Measurements from ENCODE around the gene CLEC16A. TPM values are rescaled to one million over a fixed set of nuclear protein-coding genes. Genes with fewer than 3 reads are reported as not detected.

CLEC16A gene
- polyA plus RNA-seq, 3 donors: 3.4 to 12.0 (median 5.8) TPM

GRCh38 chr16:11004351-11004750, 60.0 kb downstream of the CLEC16A start:
- H3K36me3 ChIP-seq (replicated peaks in 1 of 2; ENCODE audit: control insufficient read depth in 1 of 2, insufficient read depth in 2 of 2, low read length in 2 of 2): peaks cover 33 to 93% of the 10 kb centered on the region in 2 donors
- H3K27ac Mint-ChIP-seq: no peak overlapping the region
- intact Hi-C loops (cut with micrococcal nuclease): no loop called here
- H3K27me3 ChIP-seq (ENCODE audit: control insufficient read depth in 2 of 2, insufficient read depth in 2 of 2, low read length in 2 of 2): no peaks in the 10 kb centered on the region
- no peak overlapping the region for H3K27ac ChIP-seq (ENCODE audit: low read depth in 1 of 2, low read length in 2 of 2)
- no peaks in the 10 kb centered on the region for H3K4me1 ChIP-seq (ENCODE audit: control insufficient read depth in 1 of 2, insufficient read depth in 2 of 2, low read length in 2 of 2)
- no peaks in the 10 kb centered on the region for H3K9me3 Mint-ChIP-seq
- no peak overlapping the region for H3K4me3 Mint-ChIP-seq
- peaks cover 0 to 2% (median 0%) of the 10 kb centered on the region in 3 donors for H3K27me3 Mint-ChIP-seq (ENCODE audit: low read depth in 3 of 3)
- H3K9ac ChIP-seq (ENCODE audit: insufficient read depth, low read length, poor library complexity, severe bottlenecking): no peak overlapping the region
- H3K79me2 ChIP-seq (ENCODE audit: insufficient read depth, low read length): no peaks in the 10 kb centered on the region
- H3K4me1 Mint-ChIP-seq: no peaks in the 10 kb centered on the region
- no peaks in the 10 kb centered on the region for H4K20me1 ChIP-seq (ENCODE audit: insufficient read depth, low read length)
- no peak for TF ChIP-seq CTCF (IDR thresholded peaks at IDR 0.05)
- H3K4me3 ChIP-seq (replicated peaks in 1 of 3; ENCODE audit: low read depth in 2 of 3, low read length in 3 of 3): no peak overlapping the region
- no peaks in the 10 kb centered on the region for H3K9me3 ChIP-seq (replicated peaks in 1 of 2; ENCODE audit: control insufficient read depth in 1 of 2, insufficient read depth in 1 of 2, low read length in 2 of 2)
- WGBS (ENCODE audit: insufficient coverage): 100% methylated on average over 2 of the region's 4 CpGs
- no peak for DNase-seq
- no peak overlapping the region for H2AFZ ChIP-seq (ENCODE audit: insufficient read depth, low read depth, low read length, poor library complexity, severe bottlenecking)
- H3K4me2 ChIP-seq (replicated peaks; ENCODE audit: extremely low read depth, low read length, poor library complexity, severe bottlenecking): no peak overlapping the region
- H3K36me3 Mint-ChIP-seq: peaks cover 75 to 76% of the 10 kb centered on the region in 2 donors

GRCh38 chr16:11004973-11005610, 60.7 kb downstream of the CLEC16A start:
- Histone ChIP-seq H3K27ac (ENCODE audit: low read depth in 1 of 2, low read length in 2 of 2) (no peak overlapping the region), H3K9me3 (replicated peaks in 1 of 2; ENCODE audit: control insufficient read depth in 1 of 2, insufficient read depth in 1 of 2, low read length in 2 of 2) (no peaks in the 10 kb centered on the region), H3K4me2 (replicated peaks; ENCODE audit: extremely low read depth, low read length, poor library complexity, severe bottlenecking) (no peak overlapping the region), H2AFZ (ENCODE audit: insufficient read depth, low read depth, low read length, poor library complexity, severe bottlenecking) (no peak overlapping the region), H3K36me3 (replicated peaks in 1 of 2; ENCODE audit: control insufficient read depth in 1 of 2, insufficient read depth in 2 of 2, low read length in 2 of 2) (peaks cover 33 to 94% of the 10 kb centered on the region in 2 donors), H3K27me3 (ENCODE audit: control insufficient read depth in 2 of 2, insufficient read depth in 2 of 2, low read length in 2 of 2) (no peaks in the 10 kb centered on the region), H4K20me1 (ENCODE audit: insufficient read depth, low read length) (no peaks in the 10 kb centered on the region), H3K4me3 (replicated peaks in 1 of 3; ENCODE audit: low read depth in 2 of 3, low read length in 3 of 3) (no peak overlapping the region), H3K79me2 (ENCODE audit: insufficient read depth, low read length) (no peaks in the 10 kb centered on the region), H3K4me1 (ENCODE audit: control insufficient read depth in 1 of 2, insufficient read depth in 2 of 2, low read length in 2 of 2) (no peaks in the 10 kb centered on the region), H3K9ac (ENCODE audit: insufficient read depth, low read length, poor library complexity, severe bottlenecking) (no peak overlapping the region)
- Mint-ChIP-seq H3K36me3 (peaks cover 72 to 73% of the 10 kb centered on the region in 2 donors), H3K9me3 (no peaks in the 10 kb centered on the region), H3K27ac (no peak overlapping the region), H3K27me3 (ENCODE audit: low read depth in 3 of 3) (peaks cover 0 to 2% (median 2%) of the 10 kb centered on the region in 3 donors), H3K4me1 (no peaks in the 10 kb centered on the region), H3K4me3 (no peak overlapping the region)
- WGBS (ENCODE audit: insufficient coverage): 98% methylated on average over 4 of the region's 5 CpGs
- intact Hi-C loops (cut with micrococcal nuclease): no loop called here
- no peak for DNase-seq
- no peak for TF ChIP-seq CTCF (IDR thresholded peaks at IDR 0.05)

Data from CD14-positive monocyte (primary cell).